ENCODE results near the gene MAP2K7. TPM values are rescaled to one million over a fixed set of nuclear protein-coding genes. Genes with fewer than 3 reads are reported as not detected.

MAP2K7 gene
- 11.7 and 17.7 TPM in 2 replicates for total RNA-seq

GRCh38 chr19:7903244-7904073 lies at the start of gene MAP2K7:
MAP2K7 (plus strand) TSS chr19:7903877; CDS start chr19:7903945, 68 bp downstream.

GRCh38 chr19:7874076-7874896 lies 29.4 kb upstream of the MAP2K7 start, which contains the start of gene PRR36:
PRR36 (minus strand) TSS chr19:7874390; CDS start chr19:7873689, 701 bp downstream.

GRCh38 chr19:7888145-7888825 lies 15.4 kb upstream of the MAP2K7 start, which contains the start of gene LRRC8E:
LRRC8E (plus strand) TSS chr19:7888510; CDS start chr19:7895604, 7,094 bp downstream.

GRCh38 chr19:7914598-7915045 lies 10.9 kb downstream of the MAP2K7 start, which contains the start of gene TGFBR3L:
TGFBR3L (plus strand) TSS chr19:7914830.

GRCh38 chr19:7919610-7920518 lies 16.2 kb downstream of the MAP2K7 start, which contains the start of gene SNAPC2:
SNAPC2 (plus strand) TSS chr19:7920338; CDS start chr19:7920367, 29 bp downstream.

GRCh38 chr19:7926021-7926726 lies 22.5 kb downstream of the MAP2K7 start, which contains the start of gene CTXN1:
CTXN1 (minus strand) TSS chr19:7926135; CDS start chr19:7925538, 597 bp downstream.

GRCh38 chr19:7943444-7944176 lies 39.9 kb downstream of the MAP2K7 start, which contains the start of gene TIMM44:
TIMM44 (minus strand) TSS chr19:7943666; CDS start chr19:7943651, 15 bp downstream.

Other genes with a start within 250 kb of the MAP2K7 start
- not detected in 2 replicates for gene RETN, start 234.8 kb upstream of the MAP2K7 start, total RNA-seq
- gene MCEMP1, start 226.8 kb upstream of the MAP2K7 start, total RNA-seq, result not detected in 2 replicates
- gene TRAPPC5, start 223.0 kb upstream of the MAP2K7 start, total RNA-seq, result 114 and 143 TPM in 2 replicates
- gene FCER2, start 201.7 kb upstream of the MAP2K7 start, total RNA-seq, result not detected in 2 replicates
- not detected in 2 replicates for gene CLEC4G, start 171.8 kb upstream of the MAP2K7 start, total RNA-seq
- not detected in 2 replicates for gene CD209, start 156.3 kb upstream of the MAP2K7 start, total RNA-seq
- gene CLEC4M, start 140.6 kb upstream of the MAP2K7 start, total RNA-seq, result not detected in 2 replicates
- 10.4 and 17.5 TPM in 2 replicates for gene EVI5L, start 73.7 kb upstream of the MAP2K7 start, total RNA-seq
- gene PRR36, start 29.5 kb upstream of the MAP2K7 start, total RNA-seq, result 0.65 and 1.0 TPM in 2 replicates
- gene LRRC8E, start 15.4 kb upstream of the MAP2K7 start, total RNA-seq, result 12.9 and 24.2 TPM in 2 replicates
- gene TGFBR3L, start 11.0 kb downstream of the MAP2K7 start, total RNA-seq, result 1.8 and 4.4 TPM in 2 replicates
- gene SNAPC2, start 16.5 kb downstream of the MAP2K7 start, total RNA-seq, result 24.3 and 38.7 TPM in 2 replicates
- gene CTXN1, start 22.3 kb downstream of the MAP2K7 start, total RNA-seq, result 11.9 and 35.4 TPM in 2 replicates
- gene TIMM44, start 39.8 kb downstream of the MAP2K7 start, total RNA-seq, result 55.8 and 76.6 TPM in 2 replicates
- gene ELAVL1, start 101.8 kb downstream of the MAP2K7 start, total RNA-seq, result 44.1 and 69.1 TPM in 2 replicates
- not detected in 2 replicates for gene CCL25, start 148.9 kb downstream of the MAP2K7 start, total RNA-seq
- gene FBN3, start 245.7 kb downstream of the MAP2K7 start, total RNA-seq, result under 0.01 TPM in 1 of 2 replicates, not detected in the other